Measurements from ENCODE around the gene FXYD5.

GRCh38 chr19:35149463-35149862, 5.1 kb upstream of the FXYD5 start:
- TF ChIP-seq CTCF (conservative IDR thresholded peaks at IDR 0.05; ENCODE audit: low read length) (no peak), EZH2phosphoT487 (IDR thresholded peaks at IDR 0.05; ENCODE audit: borderline replicate concordance, low read depth, low read length) (no peak)
